ENCODE results near the gene MPZL1. TPM values are rescaled to one million over a fixed set of nuclear protein-coding genes. Genes with fewer than 3 reads are reported as not detected.
A peak's percentile ranks its signal among the peaks of the same experiment; 100 is the strongest.
"Not testable (repeated sequence)": the region's sequence is repeated elsewhere in the genome, so short reads cannot be mapped to it uniquely, and the experiment has no call there.

Gene MPZL1
- total RNA-seq, 1 donor: 112 TPM

DNA sequence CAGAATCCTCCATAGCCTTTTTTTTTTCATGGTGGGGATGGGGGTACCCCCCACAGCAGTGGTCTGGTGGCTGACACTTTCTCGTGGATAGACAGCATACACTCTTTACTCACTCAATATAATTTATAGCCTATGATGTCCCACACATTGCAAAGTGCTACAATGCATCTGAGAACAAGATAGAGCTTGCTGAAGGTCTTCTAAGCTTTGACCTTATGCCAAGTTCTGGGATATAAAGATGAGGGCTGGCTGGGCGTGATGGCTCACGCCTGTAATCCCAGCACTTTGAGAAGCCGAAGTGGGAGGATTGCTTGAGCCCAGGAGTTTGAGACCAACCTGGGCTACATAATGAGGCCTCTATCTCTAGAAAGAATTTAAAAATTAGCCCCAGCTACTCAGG, 78.0 kb downstream of the MPZL1 start:
- H3K4me3 ChIP-seq (ENCODE audit: low read depth, low read length): no peak overlapping the region
- TF ChIP-seq, protein P1, sequence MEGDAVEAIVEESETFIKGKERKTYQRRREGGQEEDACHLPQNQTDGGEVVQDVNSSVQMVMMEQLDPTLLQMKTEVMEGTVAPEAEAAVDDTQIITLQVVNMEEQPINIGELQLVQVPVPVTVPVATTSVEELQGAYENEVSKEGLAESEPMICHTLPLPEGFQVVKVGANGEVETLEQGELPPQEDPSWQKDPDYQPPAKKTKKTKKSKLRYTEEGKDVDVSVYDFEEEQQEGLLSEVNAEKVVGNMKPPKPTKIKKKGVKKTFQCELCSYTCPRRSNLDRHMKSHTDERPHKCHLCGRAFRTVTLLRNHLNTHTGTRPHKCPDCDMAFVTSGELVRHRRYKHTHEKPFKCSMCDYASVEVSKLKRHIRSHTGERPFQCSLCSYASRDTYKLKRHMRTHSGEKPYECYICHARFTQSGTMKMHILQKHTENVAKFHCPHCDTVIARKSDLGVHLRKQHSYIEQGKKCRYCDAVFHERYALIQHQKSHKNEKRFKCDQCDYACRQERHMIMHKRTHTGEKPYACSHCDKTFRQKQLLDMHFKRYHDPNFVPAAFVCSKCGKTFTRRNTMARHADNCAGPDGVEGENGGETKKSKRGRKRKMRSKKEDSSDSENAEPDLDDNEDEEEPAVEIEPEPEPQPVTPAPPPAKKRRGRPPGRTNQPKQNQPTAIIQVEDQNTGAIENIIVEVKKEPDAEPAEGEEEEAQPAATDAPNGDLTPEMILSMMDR (IDR thresholded peaks at IDR 0.05; ENCODE audit: insufficient read depth, low read length): no peak
- DNase-seq (ENCODE audit: low read depth): no peak

DNA sequence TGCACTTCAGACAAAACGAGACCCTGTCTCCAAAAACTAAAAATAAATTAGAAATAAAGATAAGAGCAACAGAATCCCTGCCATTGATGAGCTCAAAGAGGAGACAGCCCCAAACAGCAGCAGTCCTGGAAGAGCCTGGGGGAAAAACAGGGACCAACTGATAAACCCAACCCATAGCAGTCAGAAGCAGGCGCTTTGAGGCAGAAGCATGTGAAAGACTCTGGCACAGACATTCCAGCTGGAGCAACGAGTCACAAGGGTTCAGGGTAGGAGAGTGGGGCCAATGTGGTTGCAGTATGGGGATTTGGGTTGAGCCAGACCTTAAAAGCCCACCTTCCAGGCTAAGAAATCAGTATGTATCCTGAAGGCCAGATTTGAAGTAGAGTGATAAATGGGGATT, 78.5 kb downstream of the MPZL1 start:
- H3K4me3 ChIP-seq (ENCODE audit: low read depth, low read length): no peak overlapping the region
- TF ChIP-seq, protein P1 (IDR thresholded peaks at IDR 0.05; ENCODE audit: insufficient read depth, low read length): no peak
- no peak for DNase-seq (ENCODE audit: low read depth)

DNA sequence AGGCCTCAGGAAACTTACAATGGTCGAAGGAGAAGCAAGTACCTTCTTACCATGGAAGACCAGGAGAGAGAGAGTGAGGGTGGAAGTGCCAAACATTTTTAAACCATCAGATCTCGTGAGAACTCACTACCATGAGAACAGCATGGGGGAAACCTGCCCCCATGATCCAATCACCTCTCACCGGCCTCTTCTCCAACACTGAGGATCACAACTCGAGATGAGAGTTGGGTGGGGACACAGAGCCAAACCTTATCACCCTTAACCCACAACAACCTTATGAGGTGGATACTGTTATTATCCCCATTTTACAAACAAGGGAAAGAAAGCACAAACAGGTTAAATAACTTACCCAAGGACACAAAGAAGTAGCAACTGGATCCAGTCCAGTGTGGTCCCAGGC, 80.5 kb downstream of the MPZL1 start:
- TF ChIP-seq, protein P1 (IDR thresholded peaks at IDR 0.05; ENCODE audit: insufficient read depth, low read length): no peak
- no peak overlapping the region for H3K4me3 ChIP-seq (ENCODE audit: low read depth, low read length)
- no peak for DNase-seq (ENCODE audit: low read depth)

DNA sequence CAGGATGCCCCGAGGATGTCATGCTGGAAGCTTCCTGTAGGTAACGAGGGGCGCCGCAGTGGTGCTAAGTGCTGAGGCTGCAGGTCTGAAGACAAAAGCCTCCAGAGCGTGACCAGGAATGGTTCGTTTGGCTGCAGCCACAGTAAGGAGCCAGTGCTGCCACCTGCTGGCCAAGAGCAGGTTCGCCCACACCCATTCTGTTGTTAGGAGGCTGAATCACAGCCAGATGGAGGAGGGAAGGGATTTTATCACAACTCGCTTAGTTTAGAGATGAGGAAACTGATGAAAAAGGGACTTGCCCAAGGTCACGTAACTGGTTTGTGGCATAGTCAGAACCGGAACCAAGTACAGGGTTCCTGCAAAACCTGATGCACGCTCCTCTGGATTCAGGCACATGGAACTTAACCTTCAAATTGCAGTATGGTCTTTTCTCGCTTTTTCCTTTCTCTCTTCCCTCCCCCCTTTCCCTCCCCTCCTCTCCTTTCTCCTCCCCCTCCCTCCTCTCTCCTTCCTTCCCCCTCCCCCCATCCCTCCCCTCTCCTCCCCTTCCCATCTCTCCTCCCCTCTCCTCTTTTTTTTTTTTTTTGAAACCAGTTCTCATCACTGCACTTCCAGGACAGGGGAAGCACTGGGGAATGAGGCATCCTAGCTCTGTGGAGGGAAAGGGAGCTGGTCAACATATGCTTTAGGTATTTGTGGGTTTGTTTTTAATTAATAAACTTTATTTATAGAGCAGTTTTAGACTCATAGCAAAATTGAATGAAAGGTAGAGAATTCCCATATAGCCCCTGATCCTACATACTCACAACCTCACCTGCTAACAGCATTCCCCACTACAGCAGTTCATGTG, 81.8 kb downstream of the MPZL1 start:
- no peak overlapping the region for H3K4me3 ChIP-seq (ENCODE audit: low read depth, low read length)
- TF ChIP-seq, protein P1 (IDR thresholded peaks at IDR 0.05; ENCODE audit: insufficient read depth, low read length): peak; percentile 95
- peak; percentile 96 for DNase-seq (ENCODE audit: low read depth)

DNA sequence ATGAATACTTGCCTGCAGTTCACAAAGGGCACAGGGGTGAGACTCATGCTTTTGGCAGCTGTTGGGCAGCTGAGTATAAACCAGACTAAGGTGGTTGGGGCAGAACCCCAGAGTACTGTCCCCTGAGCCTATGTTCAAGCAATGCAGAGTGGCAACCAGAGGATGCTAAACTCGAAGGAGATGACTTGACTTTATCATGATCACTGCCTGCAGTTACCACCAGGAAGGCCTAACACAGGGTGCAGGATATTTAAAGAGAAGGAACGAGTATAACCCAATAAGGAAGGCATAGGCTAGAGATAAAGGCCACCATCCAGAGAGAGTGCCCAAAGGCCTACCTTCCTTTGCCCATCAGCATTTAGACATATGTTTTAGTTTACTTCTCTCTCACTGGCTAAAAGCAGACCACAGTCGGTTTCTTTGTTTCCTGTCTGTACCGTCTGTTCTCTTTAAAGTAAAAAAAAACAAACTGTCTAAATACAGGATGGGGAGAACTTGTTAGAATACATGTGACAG, 83.3 kb downstream of the MPZL1 start:
- no peak for DNase-seq (ENCODE audit: low read depth)
- H3K4me3 ChIP-seq (ENCODE audit: low read depth, low read length): no peak overlapping the region
- TF ChIP-seq, protein P1 (IDR thresholded peaks at IDR 0.05; ENCODE audit: insufficient read depth, low read length): no peak

DNA sequence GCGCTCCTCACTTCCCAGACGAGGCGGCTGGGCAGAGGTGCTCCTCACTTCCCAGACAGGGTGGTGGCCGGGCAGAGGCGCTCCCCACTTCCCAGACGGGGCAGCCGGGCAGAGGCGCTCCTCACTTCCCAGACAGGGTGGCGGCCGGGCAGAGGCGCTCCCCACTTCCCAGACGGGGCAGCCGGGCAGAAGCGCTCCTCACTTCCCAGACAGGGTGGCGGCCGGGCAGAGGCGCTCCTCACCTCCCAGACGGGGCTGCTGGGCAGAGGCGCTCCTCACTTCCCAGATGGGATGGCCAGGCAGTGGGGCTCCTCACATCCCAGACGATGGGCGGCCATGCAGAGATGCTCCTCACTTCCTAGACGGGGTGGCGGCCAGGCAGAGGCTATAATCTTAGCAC, 84.5 kb downstream of the MPZL1 start:
- not testable (repeated sequence) for H3K4me3 ChIP-seq (ENCODE audit: low read depth, low read length); DNase-seq (ENCODE audit: low read depth)

DNA sequence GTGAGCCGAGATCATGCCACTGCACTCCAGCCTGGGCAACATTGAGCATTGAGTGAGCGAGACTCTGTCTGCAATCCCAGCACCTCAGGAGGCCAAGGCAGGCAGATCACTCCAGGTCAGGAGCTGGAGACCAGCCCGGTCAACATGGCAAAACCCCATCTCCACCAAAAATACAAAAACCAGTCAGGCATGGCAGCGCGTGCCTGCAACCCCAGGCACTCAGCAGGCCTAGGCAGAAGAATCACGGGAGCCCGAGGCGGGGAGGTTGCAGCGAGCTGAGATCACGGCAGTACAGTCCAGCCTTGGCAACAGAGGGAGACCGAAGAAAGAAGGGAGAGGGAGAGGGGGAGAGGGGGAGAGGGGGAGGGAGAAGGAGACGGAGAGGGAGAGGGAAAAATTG, 84.9 kb downstream of the MPZL1 start:
- H3K4me3 ChIP-seq (ENCODE audit: low read depth, low read length); DNase-seq (ENCODE audit: low read depth): not testable (repeated sequence)

DNA sequence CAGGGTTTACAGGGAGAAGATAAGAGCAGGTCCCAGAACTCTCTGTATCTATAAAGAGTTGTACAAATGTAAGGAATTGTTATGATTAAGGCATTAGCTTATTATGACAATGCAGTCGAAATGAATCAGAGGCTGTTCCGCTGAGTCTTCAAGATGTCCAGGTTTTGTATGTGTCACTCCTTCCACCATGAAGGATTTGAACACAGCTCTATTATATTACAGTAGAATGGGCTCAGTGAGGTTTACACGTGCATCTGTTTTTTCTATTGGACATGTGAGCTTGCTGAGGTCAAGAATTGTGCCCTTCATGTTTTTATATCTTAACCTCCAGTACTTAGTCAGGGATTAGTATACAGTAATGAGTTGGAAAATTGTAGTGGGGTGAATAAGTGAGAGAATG, 86.3 kb downstream of the MPZL1 start:
- TF ChIP-seq, protein P1 (IDR thresholded peaks at IDR 0.05; ENCODE audit: insufficient read depth, low read length): no peak
- H3K4me3 ChIP-seq (ENCODE audit: low read depth, low read length): no peak overlapping the region
- DNase-seq (ENCODE audit: low read depth): peak; percentile 47

All from fibroblast of the aortic adventitia (primary cell).